G401.6 (cell line): ENCODE measurements around the gene WNT3A.

Source experiments
- FAIRE-seq: peaks from 2 replicates; lab custom pipeline; 2012; peaks lifted over from hg19 to GRCh38; lab: Jason Lieb, UNC

Gene WNT3A

GRCh38 chr1:228070173-228070572, 63.4 kb downstream of the WNT3A start:
- FAIRE-seq, result no peak

DNA sequence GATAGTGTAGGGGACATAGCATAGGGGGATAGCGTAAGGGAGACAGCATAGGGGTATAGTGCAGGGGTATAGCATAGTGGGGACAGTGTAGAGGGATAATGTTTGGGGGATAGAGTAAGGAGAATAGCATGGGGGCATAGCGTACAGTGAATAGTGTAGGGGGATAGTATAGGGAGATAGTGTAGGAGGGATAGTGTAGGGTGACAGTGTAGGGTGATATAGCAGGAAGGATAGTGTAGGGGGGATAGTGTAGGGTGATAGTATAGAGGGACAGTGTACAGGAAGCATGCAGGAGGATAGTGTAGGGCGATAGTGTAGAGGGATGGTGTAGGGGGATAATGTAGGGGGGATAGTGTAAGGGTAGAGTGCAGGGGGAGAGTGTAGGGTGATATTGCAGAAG, 64.1 kb downstream of the WNT3A start:
- no peak for FAIRE-seq

GRCh38 chr1:228071839-228072657, 65.2 kb downstream of the WNT3A start:
- no peak for FAIRE-seq

DNA sequence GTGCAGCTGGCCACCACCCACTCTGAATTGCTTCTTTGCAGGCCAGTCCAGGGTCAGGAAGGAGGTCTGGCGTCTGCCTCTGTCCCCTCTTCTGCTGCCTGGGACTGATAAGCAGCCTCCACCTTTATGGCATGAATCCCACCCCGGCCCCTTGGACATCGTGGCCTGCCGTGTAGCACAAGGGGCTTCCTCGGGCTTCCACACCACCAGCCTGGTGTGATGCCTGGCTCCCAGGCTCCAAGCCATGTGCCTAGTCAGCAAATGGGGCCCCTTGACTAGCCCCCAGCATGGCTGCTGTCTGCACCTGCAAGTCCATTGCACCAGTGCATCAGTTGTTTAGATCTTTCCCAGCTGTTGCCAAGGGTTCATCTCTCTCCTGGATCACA, 65.9 kb downstream of the WNT3A start:
- no peak for FAIRE-seq

DNA sequence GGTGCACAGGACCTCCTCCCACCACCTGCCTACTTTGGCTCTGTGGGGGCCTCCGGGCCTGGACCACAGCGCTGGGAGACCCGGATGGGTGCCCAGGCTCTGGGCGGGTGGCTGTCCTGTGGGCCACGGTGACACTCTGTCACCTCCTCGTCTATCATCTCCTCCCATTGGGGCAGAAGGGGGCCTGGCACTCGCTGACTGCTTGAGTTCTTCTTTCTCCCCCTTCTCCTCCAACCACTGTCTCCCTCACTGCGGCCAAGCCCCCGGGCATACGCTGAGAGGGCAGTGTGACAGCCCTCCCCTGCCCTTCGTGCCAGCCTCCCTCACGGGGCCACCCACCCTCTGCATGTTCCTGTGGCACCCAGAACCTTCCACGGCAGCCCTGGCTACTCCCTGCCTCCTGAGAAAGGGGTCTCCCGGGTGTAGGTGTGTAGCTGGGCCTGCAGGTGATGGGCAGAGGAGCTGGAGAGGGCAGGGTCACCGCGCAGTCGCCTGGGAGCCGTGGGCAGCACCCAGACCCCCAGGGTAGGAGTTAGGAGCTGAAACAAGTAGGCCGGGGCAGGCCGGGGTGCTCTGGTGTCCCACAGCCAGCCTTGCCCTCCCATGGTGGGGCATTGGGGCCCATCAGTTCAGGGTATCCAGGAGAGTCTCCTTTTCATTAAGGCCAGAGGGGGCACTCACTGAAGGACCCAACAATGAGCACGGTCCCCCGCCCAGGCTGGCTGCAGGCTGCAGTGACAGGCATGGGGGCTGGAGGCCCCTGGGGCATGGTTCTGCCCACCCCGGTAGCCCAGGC, 66.5 kb downstream of the WNT3A start:
- no peak for FAIRE-seq

DNA sequence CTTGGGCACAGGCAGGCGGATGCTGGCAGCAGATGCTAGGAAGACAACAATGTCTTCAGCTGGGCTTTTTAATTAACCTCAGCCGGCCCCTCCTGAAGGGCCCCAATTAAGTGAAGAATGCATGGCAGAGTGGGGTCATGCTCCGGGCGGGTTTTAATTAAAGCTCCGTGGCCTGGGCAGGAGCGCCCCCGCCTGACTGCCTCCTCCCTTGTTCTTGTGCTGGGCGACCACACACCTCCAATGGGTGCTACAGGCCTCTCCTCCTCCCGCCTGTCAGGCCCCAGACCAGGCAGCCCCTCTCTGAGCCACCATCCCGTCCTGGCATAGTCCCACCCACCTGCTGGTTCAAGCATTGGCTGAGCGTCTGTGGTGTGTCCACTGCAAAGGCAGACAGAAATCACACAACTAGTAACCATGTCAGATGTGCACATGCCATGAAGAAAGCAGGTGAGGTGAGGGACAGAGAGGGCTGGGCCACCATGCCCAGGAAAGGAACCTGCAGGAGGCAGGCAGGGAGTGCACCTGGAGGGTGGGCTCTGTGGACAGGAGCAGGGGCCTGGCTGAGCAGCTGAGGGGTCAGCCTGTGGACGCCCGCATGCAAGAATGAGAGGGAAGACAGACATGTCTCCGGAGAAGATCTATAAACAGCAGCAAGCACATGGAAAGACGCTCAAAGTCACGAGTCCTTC, 67.2 kb downstream of the WNT3A start:
- FAIRE-seq, result no peak

GRCh38 chr1:228074954-228075730, 68.3 kb downstream of the WNT3A start:
- no peak for FAIRE-seq

DNA sequence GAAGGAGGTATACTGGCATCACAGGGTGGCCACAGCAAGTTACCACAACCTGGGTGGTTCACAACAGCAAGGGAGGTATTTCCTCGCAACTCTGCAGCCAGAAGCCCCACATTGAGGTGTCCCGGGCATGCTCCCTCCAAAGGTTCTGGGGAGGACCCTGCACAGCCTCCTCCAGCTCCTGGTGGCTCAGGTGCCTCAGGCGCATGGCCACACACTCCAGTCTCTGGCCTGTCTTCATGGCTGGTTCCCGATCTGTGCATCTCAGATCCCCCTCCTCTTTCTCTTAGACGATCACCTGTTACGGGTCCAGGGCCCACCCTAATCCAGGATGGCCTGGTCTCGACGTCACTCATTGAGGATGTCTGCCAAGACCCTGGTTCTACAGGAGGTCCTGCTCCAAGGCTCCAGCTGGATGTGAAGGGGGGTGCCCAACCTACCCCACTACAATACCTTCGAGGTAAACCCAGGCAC, 69.0 kb downstream of the WNT3A start:
- no peak for FAIRE-seq

- no peak for FAIRE-seq
Measured at GRCh38 chr1:228076796-228077430, 70.1 kb downstream of the WNT3A start.

DNA sequence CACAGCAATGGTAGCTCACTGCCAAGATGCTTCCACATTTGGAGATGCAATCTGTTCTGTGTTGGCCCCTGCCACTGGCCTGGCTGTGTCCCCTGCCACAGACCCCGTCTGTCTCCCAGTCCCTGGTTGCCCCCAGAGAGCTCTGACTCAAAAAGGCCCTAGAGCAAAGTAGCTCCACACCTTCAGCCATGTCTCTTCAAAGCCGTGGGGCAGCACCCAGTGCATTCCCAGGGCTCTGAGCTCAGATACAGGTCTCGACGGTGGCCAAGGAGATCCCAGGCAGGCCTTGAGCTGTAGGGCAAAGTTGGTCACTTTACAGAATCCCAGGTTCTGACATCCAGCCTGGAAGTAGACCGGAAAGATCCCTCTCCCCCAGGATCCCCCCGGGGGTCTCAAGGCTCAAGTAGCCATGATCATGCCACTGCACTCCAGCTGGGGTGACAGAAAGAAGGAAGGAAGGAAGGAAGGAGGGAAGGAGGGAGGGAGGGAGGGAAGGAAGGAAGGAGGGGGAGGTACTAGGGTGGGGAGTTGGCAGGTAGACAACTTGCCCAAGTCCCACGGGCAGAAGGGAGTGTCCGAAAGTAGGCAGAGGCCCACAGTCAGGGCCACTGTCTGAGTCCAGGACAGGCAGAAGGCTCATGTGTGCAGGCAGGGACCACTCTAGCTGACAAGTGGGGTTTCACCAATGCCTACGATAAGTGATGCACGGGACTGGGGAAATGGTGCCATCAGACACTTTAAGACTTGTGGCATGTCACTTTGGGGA, 71.0 kb downstream of the WNT3A start:
- FAIRE-seq, result no peak

GRCh38 chr1:228079013-228079412, 72.2 kb downstream of the WNT3A start:
- FAIRE-seq, result no peak

DNA sequence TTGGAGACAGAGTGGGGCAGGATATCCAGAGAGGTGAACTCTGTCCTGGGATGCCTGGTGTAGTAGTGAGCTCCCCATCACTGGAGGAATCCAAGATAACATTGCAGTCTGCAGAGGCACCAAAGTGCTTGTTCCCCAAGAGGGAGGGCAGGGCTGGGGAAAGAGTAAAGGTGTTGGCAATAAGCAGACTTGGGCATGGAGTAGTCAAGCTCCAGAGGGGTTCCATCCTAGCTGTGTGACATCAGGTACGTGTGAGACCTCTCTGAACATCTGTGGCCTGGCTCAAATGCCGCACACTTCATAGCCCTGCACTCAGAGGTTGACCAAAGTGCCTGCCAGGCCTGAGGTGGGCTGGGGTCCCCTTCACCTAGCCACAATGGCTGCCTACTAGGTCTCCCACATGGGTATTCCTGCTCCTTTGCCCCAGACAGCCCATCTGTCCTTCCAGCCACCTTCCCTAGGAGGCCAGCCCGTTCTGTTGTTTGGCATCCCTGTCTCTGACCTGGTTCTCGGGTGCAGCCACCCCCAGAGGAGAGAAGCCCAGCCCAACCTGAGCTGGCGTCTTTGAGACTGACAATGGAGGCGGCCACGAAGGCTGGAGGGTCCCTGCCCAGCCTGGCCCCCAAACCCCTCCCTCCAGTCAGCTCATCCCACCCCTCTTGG, 72.9 kb downstream of the WNT3A start:
- FAIRE-seq, result no peak

DNA sequence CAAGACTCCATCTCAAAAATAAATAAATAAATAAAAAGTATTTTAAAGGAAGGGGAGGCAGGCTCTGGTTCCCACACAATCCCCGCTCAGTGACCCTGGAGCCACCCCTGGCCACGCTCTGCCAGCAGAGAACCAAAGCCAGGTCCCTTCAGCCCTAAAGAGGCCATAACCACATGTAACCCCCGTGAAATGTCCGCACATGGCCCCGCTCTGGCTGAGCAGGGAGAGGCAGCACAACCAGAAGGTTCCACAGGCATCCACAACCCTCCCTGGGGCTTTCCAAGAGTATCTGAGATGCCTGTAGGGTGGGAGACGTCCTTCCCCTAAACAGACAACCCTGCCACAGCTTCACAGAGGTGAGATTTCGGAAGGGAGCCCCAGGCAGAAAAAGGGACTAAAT, 74.3 kb downstream of the WNT3A start:
- no peak for FAIRE-seq

GRCh38 chr1:228081578-228082213, 74.9 kb downstream of the WNT3A start:
- FAIRE-seq, result no peak

DNA sequence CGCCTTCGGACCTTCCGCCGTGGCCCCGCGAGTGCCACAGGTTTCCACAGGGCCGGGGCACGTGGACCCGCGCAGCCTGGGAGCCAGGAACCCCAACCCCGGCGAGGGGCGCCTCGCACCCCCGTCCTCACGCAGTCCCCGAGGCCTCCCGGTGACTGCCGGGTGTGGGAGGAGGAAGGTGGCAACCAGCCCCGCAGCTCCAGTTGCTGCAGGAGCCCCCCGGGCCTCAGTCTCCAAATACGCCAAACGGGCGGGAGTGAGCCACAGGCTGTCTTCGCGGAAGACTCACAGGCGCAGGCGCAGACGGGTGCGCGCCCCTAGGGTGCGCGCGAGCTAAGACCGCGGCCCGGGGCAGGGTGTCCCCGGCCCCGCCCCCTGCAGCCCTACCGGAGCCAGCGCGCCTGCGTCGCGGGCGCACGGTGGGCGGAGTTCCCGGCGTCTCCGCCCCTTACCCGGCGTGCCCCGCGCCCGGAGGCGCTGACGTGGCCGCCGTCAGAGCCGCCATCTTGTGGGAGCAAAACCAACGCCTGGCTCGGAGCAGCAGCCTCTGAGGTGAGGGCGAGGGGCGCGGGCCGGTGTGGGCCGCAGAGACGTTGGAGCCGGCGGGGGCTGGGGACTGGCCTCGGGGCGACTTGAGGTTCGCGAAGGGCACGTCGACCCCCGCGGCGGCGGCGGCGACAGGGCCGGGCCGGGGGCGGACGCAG, 75.6 kb downstream of the WNT3A start, which contains the start of gene ARF1:
TSS of gene ARF1 (plus strand) at position 495 of the 704 bp plus-strand sequence. CDS start 14,407 bp downstream, outside the sequence.
- no peak for FAIRE-seq

DNA sequence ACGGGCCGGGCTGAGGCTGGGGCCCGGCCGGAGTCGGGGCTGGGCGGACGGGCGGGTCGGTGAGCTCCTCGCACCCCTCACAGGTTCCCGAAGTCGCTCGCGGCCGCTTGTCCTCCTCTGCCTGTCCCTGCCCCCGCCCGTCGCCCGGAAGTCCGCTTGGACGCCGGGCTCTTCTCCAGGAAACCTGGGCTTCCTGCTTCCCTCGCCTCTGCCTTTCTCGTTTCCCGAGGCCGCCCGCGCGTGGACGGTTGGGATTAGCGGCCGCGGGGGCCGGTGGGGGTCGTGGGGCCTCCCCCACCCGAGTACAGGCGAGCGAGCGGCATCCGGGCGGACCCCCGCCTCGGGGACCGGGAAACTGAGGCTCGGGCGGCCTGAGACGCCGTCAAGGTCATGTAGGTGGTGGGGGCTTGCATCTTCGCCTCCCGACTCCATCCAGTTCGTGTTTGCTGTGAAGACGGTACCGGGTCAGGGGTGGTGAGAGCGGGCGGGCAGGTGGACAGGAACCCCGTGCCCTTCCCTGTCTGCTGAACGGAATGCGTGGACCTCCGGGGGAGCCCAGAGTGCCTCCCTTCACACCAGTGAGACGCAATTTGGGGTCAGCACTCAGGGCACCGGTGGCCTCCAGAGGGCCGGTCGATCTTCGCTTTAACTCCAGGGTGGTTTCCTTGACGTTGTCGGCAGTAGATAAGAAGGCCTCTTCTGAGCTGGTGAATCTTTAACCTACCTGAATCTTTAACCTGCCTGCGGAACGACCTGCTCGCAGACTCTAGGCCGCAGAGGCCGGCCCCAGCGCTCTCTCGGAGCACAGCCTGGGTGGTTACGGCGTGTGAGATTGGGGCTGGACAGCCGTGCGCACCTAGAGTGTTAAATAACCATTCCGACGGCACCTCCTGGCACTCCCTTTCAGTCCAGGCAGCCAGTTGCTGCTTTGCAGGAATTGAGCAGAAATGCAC, 76.4 kb downstream of the WNT3A start:
- no peak for FAIRE-seq

GRCh38 chr1:228083871-228084278, 77.1 kb downstream of the WNT3A start:
- no peak for FAIRE-seq

DNA sequence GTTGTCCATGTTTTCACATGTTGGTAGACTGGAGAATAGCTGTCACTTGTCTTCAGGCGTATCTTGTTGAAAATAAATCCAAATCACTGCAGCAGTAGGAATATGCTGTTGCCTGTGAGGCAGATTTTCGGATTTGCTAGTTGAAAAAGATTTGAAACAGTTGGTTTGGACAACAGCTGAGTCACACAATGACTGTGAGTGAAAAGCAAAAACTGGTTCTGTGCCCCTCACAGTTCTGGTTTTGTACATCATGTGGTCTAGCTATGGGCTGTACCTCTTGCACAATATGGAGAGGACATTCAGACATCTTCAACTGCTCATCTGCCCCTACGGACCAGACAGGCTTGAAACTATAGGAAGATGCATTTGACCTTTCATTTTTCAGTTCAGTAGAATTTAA, 77.5 kb downstream of the WNT3A start:
- no peak for FAIRE-seq
